LNCaP clone FGC (cell line): ENCODE measurements around the gene CUTC.

Source experiments
- DNase-seq: peaks from one replicate; pipeline ENCODE4 v3.0.0-alpha.2; 2011; ENCODE audit warnings: low read depth
- H3K4me3 ChIP-seq: 2 replicates; pipeline ENCODE4 v1.5.1; 2011; ENCODE audit warnings: mild to moderate bottlenecking, low read depth, low read length, control low read depth
- TF ChIP-seq, protein P1 (sequence below): IDR thresholded peaks from 2 replicates; pipeline ENCODE4 v1.5.1; 2012; ENCODE audit warnings: mild to moderate bottlenecking; ENCODE audit not compliant: control insufficient read depth, insufficient read depth; ENCODE audit errors: extremely low read depth

CUTC gene

DNA sequence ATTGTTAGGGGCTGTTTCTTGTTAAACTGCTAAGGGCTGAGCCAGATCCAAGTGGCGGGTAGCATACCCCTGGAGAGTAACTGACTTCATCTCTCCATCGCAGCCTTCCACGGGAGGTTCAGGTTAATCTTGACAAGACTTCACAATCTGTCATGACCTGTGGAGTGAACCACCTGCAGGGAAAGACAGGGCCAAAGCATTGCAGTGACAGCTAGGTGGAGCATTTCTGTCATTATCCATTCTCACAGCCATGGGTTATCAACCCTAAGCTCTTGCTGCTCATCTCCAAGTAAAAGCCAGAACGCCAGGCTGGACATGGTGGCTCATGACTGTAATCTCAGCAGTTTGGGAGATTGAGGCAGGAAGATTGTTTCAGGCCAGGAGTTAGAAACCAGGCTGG, 67.6 kb downstream of the CUTC start:
- TF ChIP-seq, protein P1, sequence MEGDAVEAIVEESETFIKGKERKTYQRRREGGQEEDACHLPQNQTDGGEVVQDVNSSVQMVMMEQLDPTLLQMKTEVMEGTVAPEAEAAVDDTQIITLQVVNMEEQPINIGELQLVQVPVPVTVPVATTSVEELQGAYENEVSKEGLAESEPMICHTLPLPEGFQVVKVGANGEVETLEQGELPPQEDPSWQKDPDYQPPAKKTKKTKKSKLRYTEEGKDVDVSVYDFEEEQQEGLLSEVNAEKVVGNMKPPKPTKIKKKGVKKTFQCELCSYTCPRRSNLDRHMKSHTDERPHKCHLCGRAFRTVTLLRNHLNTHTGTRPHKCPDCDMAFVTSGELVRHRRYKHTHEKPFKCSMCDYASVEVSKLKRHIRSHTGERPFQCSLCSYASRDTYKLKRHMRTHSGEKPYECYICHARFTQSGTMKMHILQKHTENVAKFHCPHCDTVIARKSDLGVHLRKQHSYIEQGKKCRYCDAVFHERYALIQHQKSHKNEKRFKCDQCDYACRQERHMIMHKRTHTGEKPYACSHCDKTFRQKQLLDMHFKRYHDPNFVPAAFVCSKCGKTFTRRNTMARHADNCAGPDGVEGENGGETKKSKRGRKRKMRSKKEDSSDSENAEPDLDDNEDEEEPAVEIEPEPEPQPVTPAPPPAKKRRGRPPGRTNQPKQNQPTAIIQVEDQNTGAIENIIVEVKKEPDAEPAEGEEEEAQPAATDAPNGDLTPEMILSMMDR: no peak
- no peak overlapping the region for H3K4me3 ChIP-seq
- no peak for DNase-seq

DNA sequence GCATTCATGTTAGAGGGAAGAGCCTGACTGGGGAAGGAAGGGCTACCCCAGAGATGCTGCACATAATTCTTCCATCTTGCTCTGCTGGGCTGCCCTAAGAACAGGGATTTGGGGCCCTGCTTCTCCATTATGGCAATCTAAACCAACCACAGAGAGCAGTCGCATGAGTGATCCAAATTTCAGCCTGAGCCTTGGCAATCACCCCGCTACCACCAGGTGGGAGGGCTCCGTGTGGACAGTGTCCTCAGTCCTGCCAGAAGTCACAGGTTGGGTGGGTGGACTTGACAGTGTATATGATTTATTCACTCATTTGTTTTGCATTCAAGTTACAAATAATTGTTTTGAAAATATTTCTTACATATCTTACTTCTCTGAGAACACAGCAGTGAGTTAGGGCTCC, 72.4 kb downstream of the CUTC start:
- DNase-seq: no peak
- TF ChIP-seq, protein P1: no peak
- H3K4me3 ChIP-seq: no peak overlapping the region

DNA sequence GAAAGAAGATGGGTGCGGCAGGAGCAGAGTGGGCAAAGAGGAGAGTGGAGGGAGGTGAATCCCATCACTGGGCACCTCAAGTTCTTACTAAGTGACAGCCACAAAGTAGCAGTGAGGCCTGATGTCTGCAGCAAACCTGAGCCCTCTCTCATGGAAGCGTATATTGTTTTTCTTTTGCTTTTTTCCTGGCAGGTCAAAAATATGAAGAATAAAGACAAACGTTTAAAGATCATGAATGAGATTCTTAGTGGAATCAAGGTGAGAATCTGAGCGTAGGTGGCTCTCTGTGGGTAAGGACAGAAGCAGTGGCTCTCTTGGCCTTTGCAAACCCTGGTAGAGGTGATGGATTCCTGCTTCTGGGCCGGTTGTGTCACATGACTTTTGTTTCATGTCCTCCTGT, 73.2 kb downstream of the CUTC start:
- TF ChIP-seq, protein P1: no peak
- DNase-seq: no peak
- no peak overlapping the region for H3K4me3 ChIP-seq
